GM06990 (cell line): Measurements from ENCODE around the gene ARHGDIG.

ENCODE experiments used
- DNase-seq: peaks from one replicate; pipeline ENCODE4 v3.0.0-alpha.2; 2011; ENCODE audit not compliant: insufficient read length; ENCODE audit errors: extremely low read depth
- H3K27me3 ChIP-seq: replicated peaks from 2 replicates; pipeline ENCODE4 v1.6.0; 2011; ENCODE audit warnings: low read length; ENCODE audit not compliant: control insufficient read depth, insufficient read depth
- H3K36me3 ChIP-seq: 2 replicates; pipeline ENCODE4 v1.5.1; 2011; ENCODE audit warnings: low read length; ENCODE audit not compliant: control insufficient read depth, insufficient read depth
- H3K4me3 ChIP-seq: replicated peaks from 2 replicates; pipeline ENCODE4 v1.5.1; 2011; ENCODE audit warnings: low read depth, mild to moderate bottlenecking, control low read depth, low read length
- TF ChIP-seq, protein P1 (sequence below): IDR thresholded peaks from 2 replicates; pipeline ENCODE4 v1.5.1; 2011; ENCODE audit warnings: low read length, control low read depth, mild to moderate bottlenecking, inconsistent platforms; ENCODE audit not compliant: insufficient read depth, poor library complexity, severe bottlenecking

The ARHGDIG gene

GRCh38 chr16:259814-260253, 20.6 kb upstream of the ARHGDIG start:
- no peaks in the 10 kb centered on the region for H3K27me3 ChIP-seq
- no peak for DNase-seq
- TF ChIP-seq, protein P1, sequence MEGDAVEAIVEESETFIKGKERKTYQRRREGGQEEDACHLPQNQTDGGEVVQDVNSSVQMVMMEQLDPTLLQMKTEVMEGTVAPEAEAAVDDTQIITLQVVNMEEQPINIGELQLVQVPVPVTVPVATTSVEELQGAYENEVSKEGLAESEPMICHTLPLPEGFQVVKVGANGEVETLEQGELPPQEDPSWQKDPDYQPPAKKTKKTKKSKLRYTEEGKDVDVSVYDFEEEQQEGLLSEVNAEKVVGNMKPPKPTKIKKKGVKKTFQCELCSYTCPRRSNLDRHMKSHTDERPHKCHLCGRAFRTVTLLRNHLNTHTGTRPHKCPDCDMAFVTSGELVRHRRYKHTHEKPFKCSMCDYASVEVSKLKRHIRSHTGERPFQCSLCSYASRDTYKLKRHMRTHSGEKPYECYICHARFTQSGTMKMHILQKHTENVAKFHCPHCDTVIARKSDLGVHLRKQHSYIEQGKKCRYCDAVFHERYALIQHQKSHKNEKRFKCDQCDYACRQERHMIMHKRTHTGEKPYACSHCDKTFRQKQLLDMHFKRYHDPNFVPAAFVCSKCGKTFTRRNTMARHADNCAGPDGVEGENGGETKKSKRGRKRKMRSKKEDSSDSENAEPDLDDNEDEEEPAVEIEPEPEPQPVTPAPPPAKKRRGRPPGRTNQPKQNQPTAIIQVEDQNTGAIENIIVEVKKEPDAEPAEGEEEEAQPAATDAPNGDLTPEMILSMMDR = no peak
- H3K4me3 ChIP-seq = no peak overlapping the region
- H3K36me3 ChIP-seq = peaks cover 11% of the 10 kb centered on the region

- peaks cover 15% of the 10 kb centered on the region for H3K36me3 ChIP-seq
- no peak for DNase-seq
- H3K4me3 ChIP-seq = no peak overlapping the region
- no peaks in the 10 kb centered on the region for H3K27me3 ChIP-seq
- TF ChIP-seq, protein P1 = no peak
Observed at GRCh38 chr16:260326-260725, 20.1 kb upstream of the ARHGDIG start.

DNA sequence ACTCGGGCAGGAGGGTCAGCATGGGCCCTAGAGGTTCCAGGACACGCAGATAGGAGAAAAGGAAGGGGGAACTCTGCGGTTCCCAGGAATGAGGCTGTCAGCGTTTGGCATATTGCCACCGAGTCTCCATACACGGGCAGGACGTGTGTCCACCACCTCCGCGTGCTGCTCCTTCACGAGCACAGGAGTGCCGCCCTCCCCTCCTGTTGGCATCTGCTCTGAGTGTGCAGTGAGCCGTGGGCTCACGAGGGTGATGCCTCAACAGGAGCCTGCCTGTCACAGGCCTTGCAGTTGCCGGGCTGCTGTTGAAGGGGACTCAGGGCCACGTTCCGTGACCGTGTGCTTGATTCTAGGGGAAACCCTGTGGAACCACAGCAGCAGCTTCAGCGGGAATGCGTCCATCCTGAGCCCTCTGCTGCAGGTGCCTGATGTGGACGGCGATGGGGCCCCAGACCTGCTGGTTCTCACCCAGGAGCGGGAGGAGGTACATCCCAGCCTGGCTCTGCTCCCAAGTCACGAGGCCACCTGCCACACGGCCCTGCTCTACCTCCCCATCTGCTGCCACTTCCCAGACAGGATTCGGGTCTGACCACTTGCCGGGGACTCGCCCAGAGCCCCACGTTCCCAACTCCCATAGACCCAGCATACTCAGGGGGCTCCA, 19.2 kb upstream of the ARHGDIG start:
- no peak for DNase-seq
- TF ChIP-seq, protein P1 = no peak
- H3K36me3 ChIP-seq = peaks cover 13% of the 10 kb centered on the region
- H3K4me3 ChIP-seq = no peak overlapping the region
- H3K27me3 ChIP-seq = no peaks in the 10 kb centered on the region

- H3K36me3 ChIP-seq = peaks cover 13% of the 10 kb centered on the region
- no peak for DNase-seq
- H3K27me3 ChIP-seq = no peaks in the 10 kb centered on the region
- H3K4me3 ChIP-seq = no peak overlapping the region
- TF ChIP-seq, protein P1 = no peak
Observed at GRCh38 chr16:262121-262745, 18.2 kb upstream of the ARHGDIG start.

GRCh38 chr16:263182-263774, 17.1 kb upstream of the ARHGDIG start:
- TF ChIP-seq, protein P1 = no peak
- H3K4me3 ChIP-seq = no peak overlapping the region
- H3K27me3 ChIP-seq = no peaks in the 10 kb centered on the region
- peaks cover 13% of the 10 kb centered on the region for H3K36me3 ChIP-seq
- DNase-seq = no peak
